Measurements from ENCODE around the gene AIF1.

GRCh38 chr6:31629014-31629413, 14.0 kb downstream of the AIF1 start:
- TF ChIP-seq EZH2 (IDR thresholded peaks at IDR 0.05; ENCODE audit: low read length): no peak
- TF ChIP-seq, protein P1, sequence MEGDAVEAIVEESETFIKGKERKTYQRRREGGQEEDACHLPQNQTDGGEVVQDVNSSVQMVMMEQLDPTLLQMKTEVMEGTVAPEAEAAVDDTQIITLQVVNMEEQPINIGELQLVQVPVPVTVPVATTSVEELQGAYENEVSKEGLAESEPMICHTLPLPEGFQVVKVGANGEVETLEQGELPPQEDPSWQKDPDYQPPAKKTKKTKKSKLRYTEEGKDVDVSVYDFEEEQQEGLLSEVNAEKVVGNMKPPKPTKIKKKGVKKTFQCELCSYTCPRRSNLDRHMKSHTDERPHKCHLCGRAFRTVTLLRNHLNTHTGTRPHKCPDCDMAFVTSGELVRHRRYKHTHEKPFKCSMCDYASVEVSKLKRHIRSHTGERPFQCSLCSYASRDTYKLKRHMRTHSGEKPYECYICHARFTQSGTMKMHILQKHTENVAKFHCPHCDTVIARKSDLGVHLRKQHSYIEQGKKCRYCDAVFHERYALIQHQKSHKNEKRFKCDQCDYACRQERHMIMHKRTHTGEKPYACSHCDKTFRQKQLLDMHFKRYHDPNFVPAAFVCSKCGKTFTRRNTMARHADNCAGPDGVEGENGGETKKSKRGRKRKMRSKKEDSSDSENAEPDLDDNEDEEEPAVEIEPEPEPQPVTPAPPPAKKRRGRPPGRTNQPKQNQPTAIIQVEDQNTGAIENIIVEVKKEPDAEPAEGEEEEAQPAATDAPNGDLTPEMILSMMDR (optimal IDR thresholded peaks at IDR 0.05 in 1 of 3, IDR thresholded peaks at IDR 0.05 in 1 of 3, conservative IDR thresholded peaks at IDR 0.05 in 1 of 3; ENCODE audit: extremely low read depth in 1 of 3, insufficient read depth in 2 of 3, low read length in 3 of 3): no peak
